Sigmoid colon (tissue), 4 donors: Measurements from ENCODE around the gene LTA.

Experiments used
- EP300 ChIP-seq, 4 donors: sonication (generic); formaldehyde crosslinking; IDR thresholded peaks; one replicate each; pipeline ENCODE4 v1.6.1; 2017; ENCODE audit warnings: antibody characterized with exemption in 4 of 4
- POLR2A ChIP-seq, 2 donors: fragments of 450-650 bp; IDR thresholded peaks; one replicate each; pipeline ENCODE4 v1.6.1; 2016; ENCODE audit warnings: antibody characterized with exemption in 2 of 2, mild to moderate bottlenecking in 2 of 2, moderate library complexity in 2 of 2
- TF ChIP-seq, protein P1 (sequence below), 4 experiments: fragments of 450-650 bp in 3 of 4; fragments of 200-600 bp in 1 of 4; IDR thresholded peaks; one replicate each; pipeline ENCODE4 v1.5.1; 2016 to 2019; ENCODE audit warnings: antibody characterized with exemption in 4 of 4, mild to moderate bottlenecking in 3 of 4, moderate library complexity in 2 of 4

DNA sequence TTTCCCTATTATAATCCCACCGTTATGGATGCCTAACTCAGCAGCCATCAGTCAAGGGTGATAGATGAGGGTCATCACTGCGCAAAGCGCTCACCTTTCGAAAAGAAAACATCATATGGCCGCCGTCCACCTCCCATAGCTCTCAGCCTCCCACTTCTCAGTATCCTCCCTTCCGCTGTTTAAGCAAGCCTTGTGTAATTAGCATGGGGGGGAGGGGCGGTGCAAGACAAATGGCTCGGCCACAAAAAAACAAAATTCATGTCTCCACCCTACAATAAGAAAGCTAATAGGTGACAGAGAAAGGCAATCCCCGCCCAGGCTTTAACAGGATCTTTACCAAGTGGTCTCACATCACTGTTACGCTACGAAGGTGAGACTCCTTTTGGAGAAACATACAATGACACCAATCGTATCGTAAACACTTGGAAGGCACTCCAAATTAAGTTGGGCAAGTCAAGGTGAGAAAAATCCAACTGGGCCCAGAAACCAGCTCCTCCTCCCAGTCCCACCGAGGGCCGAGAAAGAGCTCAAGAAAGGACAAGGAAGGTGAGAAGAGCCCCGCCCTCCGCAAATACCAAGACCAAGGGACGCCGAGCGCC, 30.9 kb upstream of the LTA start:
- TF ChIP-seq, protein P1, sequence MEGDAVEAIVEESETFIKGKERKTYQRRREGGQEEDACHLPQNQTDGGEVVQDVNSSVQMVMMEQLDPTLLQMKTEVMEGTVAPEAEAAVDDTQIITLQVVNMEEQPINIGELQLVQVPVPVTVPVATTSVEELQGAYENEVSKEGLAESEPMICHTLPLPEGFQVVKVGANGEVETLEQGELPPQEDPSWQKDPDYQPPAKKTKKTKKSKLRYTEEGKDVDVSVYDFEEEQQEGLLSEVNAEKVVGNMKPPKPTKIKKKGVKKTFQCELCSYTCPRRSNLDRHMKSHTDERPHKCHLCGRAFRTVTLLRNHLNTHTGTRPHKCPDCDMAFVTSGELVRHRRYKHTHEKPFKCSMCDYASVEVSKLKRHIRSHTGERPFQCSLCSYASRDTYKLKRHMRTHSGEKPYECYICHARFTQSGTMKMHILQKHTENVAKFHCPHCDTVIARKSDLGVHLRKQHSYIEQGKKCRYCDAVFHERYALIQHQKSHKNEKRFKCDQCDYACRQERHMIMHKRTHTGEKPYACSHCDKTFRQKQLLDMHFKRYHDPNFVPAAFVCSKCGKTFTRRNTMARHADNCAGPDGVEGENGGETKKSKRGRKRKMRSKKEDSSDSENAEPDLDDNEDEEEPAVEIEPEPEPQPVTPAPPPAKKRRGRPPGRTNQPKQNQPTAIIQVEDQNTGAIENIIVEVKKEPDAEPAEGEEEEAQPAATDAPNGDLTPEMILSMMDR (IDR thresholded peaks at IDR 0.05), result no peak
- no peak for TF ChIP-seq POLR2A (IDR thresholded peaks at IDR 0.05)
- no peak for TF ChIP-seq EP300 (IDR thresholded peaks at IDR 0.05)
